Parathyroid adenoma (tissue), 2 donors: ENCODE results near the gene HAPLN3.

Experiments used
- H2AFZ ChIP-seq: fragments of 300-600 bp; sonication (generic); one replicate; pipeline ENCODE4 v1.7.0; 2017; ENCODE audit warnings: antibody characterized with exemption, mild to moderate bottlenecking
- H3K27ac ChIP-seq: fragments of 300-600 bp; sonication (generic); one replicate; pipeline ENCODE4 v1.7.0; 2017
- H3K27me3 ChIP-seq: fragments of 300-600 bp; sonication (generic); one replicate; pipeline ENCODE4 v1.7.0; 2017; ENCODE audit warnings: low read length; ENCODE audit not compliant: control insufficient read depth, insufficient read depth
- H3K36me3 ChIP-seq: fragments of 300-600 bp; sonication (generic); one replicate; pipeline ENCODE4 v1.7.0; 2017; ENCODE audit warnings: low read length; ENCODE audit not compliant: control insufficient read depth, insufficient read depth
- H3K4me1 ChIP-seq: fragments of 300-600 bp; sonication (generic); one replicate; pipeline ENCODE4 v1.7.0; 2017; ENCODE audit warnings: control low read depth
- H3K4me2 ChIP-seq: fragments of 300-600 bp; sonication (generic); one replicate; pipeline ENCODE4 v1.7.0; 2017; ENCODE audit warnings: low read length
- H3K4me3 ChIP-seq: fragments of 300-600 bp; sonication (generic); one replicate; pipeline ENCODE4 v1.7.0; 2017; ENCODE audit warnings: low read depth, low read length
- H3K79me2 ChIP-seq: fragments of 300-600 bp; sonication (generic); one replicate; pipeline ENCODE4 v1.7.0; 2017; ENCODE audit warnings: control low read depth
- H3K9ac ChIP-seq: fragments of 300-600 bp; sonication (generic); one replicate; pipeline ENCODE4 v1.7.0; 2017; ENCODE audit warnings: mild to moderate bottlenecking
- H3K9me3 ChIP-seq: fragments of 300-600 bp; sonication (generic); one replicate; pipeline ENCODE4 v1.7.0; 2017; ENCODE audit warnings: low read length; ENCODE audit not compliant: control insufficient read depth
- TF ChIP-seq, protein P1 (sequence below): fragments of 300-600 bp; sonication (generic); IDR thresholded peaks from one replicate; pipeline ENCODE4 v1.7.0; 2017; ENCODE audit warnings: antibody characterized with exemption, mild to moderate bottlenecking
- donor health status: primary hyperparathyroidism.

Gene HAPLN3

DNA sequence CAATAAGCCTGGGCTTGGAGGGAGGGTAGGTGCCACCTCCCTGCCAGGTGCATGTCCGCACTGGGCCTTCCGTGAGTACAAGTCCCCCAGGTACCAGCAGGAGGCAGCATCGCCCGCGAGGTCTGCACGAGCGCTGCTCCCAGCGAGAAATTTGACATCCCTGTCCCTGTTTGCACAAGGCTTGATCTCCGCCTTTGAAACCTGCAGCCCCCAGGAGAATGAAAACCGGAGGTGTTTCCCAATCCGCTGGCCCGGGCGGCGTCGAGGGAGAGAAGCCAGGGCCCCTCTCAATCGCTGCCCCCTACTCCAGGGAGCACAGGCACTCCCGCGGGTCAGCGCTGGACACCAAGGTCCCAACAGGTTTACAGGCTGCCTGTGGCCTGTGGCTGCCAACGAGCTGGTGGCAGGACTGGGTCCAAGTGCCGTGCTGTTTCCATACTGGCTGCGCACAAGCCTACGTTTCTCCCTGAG is 961 bp downstream of the HAPLN3 start:
- Histone ChIP-seq H3K4me3 (no peak overlapping the region), H3K36me3 (no peaks in the 10 kb centered on the region), H3K4me2 (no peak overlapping the region), H3K9ac (no peak overlapping the region), H2AFZ (no peak overlapping the region), H3K27ac (no peak overlapping the region), H3K79me2 (no peaks in the 10 kb centered on the region), H3K9me3 (no peaks in the 10 kb centered on the region), H3K4me1 (no peaks in the 10 kb centered on the region), H3K27me3 (no peaks in the 10 kb centered on the region)
- TF ChIP-seq, protein P1, sequence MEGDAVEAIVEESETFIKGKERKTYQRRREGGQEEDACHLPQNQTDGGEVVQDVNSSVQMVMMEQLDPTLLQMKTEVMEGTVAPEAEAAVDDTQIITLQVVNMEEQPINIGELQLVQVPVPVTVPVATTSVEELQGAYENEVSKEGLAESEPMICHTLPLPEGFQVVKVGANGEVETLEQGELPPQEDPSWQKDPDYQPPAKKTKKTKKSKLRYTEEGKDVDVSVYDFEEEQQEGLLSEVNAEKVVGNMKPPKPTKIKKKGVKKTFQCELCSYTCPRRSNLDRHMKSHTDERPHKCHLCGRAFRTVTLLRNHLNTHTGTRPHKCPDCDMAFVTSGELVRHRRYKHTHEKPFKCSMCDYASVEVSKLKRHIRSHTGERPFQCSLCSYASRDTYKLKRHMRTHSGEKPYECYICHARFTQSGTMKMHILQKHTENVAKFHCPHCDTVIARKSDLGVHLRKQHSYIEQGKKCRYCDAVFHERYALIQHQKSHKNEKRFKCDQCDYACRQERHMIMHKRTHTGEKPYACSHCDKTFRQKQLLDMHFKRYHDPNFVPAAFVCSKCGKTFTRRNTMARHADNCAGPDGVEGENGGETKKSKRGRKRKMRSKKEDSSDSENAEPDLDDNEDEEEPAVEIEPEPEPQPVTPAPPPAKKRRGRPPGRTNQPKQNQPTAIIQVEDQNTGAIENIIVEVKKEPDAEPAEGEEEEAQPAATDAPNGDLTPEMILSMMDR = no peak

- Histone ChIP-seq H3K9me3 (no peaks in the 10 kb centered on the region), H3K9ac (no peak overlapping the region), H3K27me3 (no peaks in the 10 kb centered on the region), H3K4me1 (no peaks in the 10 kb centered on the region), H2AFZ (no peak overlapping the region), H3K27ac (no peak overlapping the region), H3K4me2 (no peak overlapping the region), H3K79me2 (no peaks in the 10 kb centered on the region), H3K36me3 (no peaks in the 10 kb centered on the region), H3K4me3 (no peak overlapping the region)
- TF ChIP-seq, protein P1 = no peak
Measured at GRCh38 chr15:88891540-88892254, 3.6 kb downstream of the HAPLN3 start.

DNA sequence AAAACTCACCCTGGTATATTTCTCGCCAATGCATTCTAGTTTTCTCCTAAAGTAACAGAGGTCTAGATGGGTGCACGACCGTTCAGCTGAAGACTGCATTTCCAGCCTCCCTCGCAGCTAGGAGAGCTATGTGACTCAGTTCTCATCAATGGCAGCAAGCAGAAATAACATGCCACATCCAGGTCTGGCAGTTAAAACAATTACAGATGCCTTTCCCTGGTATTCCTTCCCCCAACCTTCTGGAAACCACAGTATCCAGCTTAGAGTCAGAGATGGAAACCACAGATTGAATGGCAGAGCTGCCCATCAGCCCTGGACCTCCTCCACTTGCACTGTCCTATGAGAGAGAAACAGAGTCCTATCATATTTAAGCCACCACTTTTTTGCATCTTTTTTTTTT is 4.8 kb downstream of the HAPLN3 start:
- Histone ChIP-seq H3K27ac (no peak overlapping the region), H3K36me3 (no peaks in the 10 kb centered on the region), H3K4me2 (no peak overlapping the region), H3K4me3 (no peak overlapping the region), H3K9me3 (no peaks in the 10 kb centered on the region), H3K9ac (no peak overlapping the region), H3K27me3 (no peaks in the 10 kb centered on the region), H2AFZ (no peak overlapping the region), H3K79me2 (no peaks in the 10 kb centered on the region), H3K4me1 (no peaks in the 10 kb centered on the region)
- TF ChIP-seq, protein P1 = no peak

DNA sequence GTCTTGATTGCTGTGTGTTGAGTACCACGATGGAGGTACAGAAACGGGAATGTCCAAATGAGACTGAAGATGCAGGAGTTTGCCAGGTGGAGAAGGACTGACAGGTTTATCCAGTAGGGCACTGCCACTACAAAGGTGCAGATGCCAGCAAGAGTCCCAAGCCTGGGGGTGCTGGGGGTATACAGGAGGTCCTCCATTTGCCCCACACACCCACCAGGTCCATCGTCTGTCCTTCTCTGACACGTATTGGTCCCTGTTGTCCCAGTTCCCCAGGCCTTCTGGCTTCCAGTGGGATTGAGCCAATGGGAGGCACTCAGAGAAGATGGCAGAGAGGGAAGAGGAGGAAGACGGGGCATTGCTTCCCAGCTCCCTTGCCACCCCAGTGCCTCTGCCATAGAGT is 6.6 kb downstream of the HAPLN3 start:
- Histone ChIP-seq H3K27me3 (no peaks in the 10 kb centered on the region), H3K9ac (no peak overlapping the region), H3K9me3 (no peaks in the 10 kb centered on the region), H2AFZ (no peak overlapping the region), H3K4me1 (no peaks in the 10 kb centered on the region), H3K36me3 (no peaks in the 10 kb centered on the region), H3K27ac (no peak overlapping the region), H3K4me3 (no peak overlapping the region), H3K4me2 (no peak overlapping the region), H3K79me2 (no peaks in the 10 kb centered on the region)
- TF ChIP-seq, protein P1 = no peak

GRCh38 chr15:88887068-88887580 is 8.2 kb downstream of the HAPLN3 start:
- H3K9me3 ChIP-seq = no peaks in the 10 kb centered on the region
- H3K79me2 ChIP-seq = no peaks in the 10 kb centered on the region
- TF ChIP-seq, protein P1 = no peak
- H3K4me2 ChIP-seq = no peak overlapping the region
- no peak overlapping the region for H3K27ac ChIP-seq
- H3K4me3 ChIP-seq = no peak overlapping the region
- H3K27me3 ChIP-seq = no peaks in the 10 kb centered on the region
- H3K36me3 ChIP-seq = no peaks in the 10 kb centered on the region
- H3K4me1 ChIP-seq = no peaks in the 10 kb centered on the region
- no peak overlapping the region for H3K9ac ChIP-seq
- H2AFZ ChIP-seq = no peak overlapping the region
